ENCODE results near the gene SEC22B. TPM values are rescaled to one million over a fixed set of nuclear protein-coding genes. Genes with fewer than 3 reads are reported as not detected.
"Not testable (repeated sequence)": the region's sequence is repeated elsewhere in the genome, so short reads cannot be mapped to it uniquely, and the experiment has no call there.

SEC22B gene
- total RNA-seq, 5 donors from 2014 or later (not counting 1 experiment from before 2014, with no cell fraction given), result 29.8 to 33.9 (median 31.2) TPM

- CTCF ChIA-PET; H3K4me3 ChIP-seq (ENCODE audit: control insufficient read depth in 1 of 2, extremely low read depth in 1 of 2, low read length in 1 of 2); DNase-seq; H3K27me3 ChIP-seq (replicated peaks in 1 of 2; ENCODE audit: control insufficient read depth in 2 of 2, extremely low read depth in 1 of 2, insufficient read depth in 2 of 2, low read length in 1 of 2); H3K4me1 ChIP-seq (ENCODE audit: control insufficient read depth in 1 of 2, extremely low read depth in 1 of 2, insufficient read depth in 2 of 2, low read length in 2 of 2); H3K27ac Mint-ChIP-seq; H3K27ac ChIP-seq (ENCODE audit: low read length); H3K9me3 Mint-ChIP-seq; H3K4me3 Mint-ChIP-seq; POLR2A ChIA-PET; H3K9me3 ChIP-seq; H3K36me3 Mint-ChIP-seq; H3K27me3 Mint-ChIP-seq; ATAC-seq (replicated peaks in 1 of 4); H3K36me3 ChIP-seq (ENCODE audit: control insufficient read depth in 2 of 2, extremely low read depth in 1 of 2, insufficient read depth in 1 of 2, low read length in 1 of 2); H3K4me1 Mint-ChIP-seq: not testable (repeated sequence)
- no CpG with 5 or more reads among the region's 3 CpGs for WGBS (ENCODE audit: insufficient coverage)
These were observed 12.3 kb upstream of the SEC22B start for GRCh38 chr1:120188626-120189025.

- H3K9me3 ChIP-seq; CTCF ChIA-PET; ATAC-seq (replicated peaks in 1 of 4); H3K9me3 Mint-ChIP-seq; H3K4me1 ChIP-seq (ENCODE audit: control insufficient read depth in 1 of 2, extremely low read depth in 1 of 2, insufficient read depth in 2 of 2, low read length in 2 of 2); H3K27ac Mint-ChIP-seq; POLR2A ChIA-PET; H3K27me3 ChIP-seq (replicated peaks in 1 of 2; ENCODE audit: control insufficient read depth in 2 of 2, extremely low read depth in 1 of 2, insufficient read depth in 2 of 2, low read length in 1 of 2); H3K27me3 Mint-ChIP-seq; DNase-seq; H3K4me3 Mint-ChIP-seq; H3K4me3 ChIP-seq (ENCODE audit: control insufficient read depth in 1 of 2, extremely low read depth in 1 of 2, low read length in 1 of 2); H3K36me3 Mint-ChIP-seq; H3K27ac ChIP-seq (ENCODE audit: low read length); H3K4me1 Mint-ChIP-seq; H3K36me3 ChIP-seq (ENCODE audit: control insufficient read depth in 2 of 2, extremely low read depth in 1 of 2, insufficient read depth in 1 of 2, low read length in 1 of 2): not testable (repeated sequence)
- WGBS (ENCODE audit: insufficient coverage), result no CpG with 5 or more reads among the region's 2 CpGs
These were observed 5.9 kb upstream of the SEC22B start for GRCh38 chr1:120182176-120182707.

- H3K27me3 Mint-ChIP-seq; DNase-seq; H3K27me3 ChIP-seq (replicated peaks in 1 of 2; ENCODE audit: control insufficient read depth in 2 of 2, extremely low read depth in 1 of 2, insufficient read depth in 2 of 2, low read length in 1 of 2); H3K9me3 ChIP-seq; H3K4me3 ChIP-seq (ENCODE audit: control insufficient read depth in 1 of 2, extremely low read depth in 1 of 2, low read length in 1 of 2); H3K27ac ChIP-seq (ENCODE audit: low read length); POLR2A ChIA-PET; H3K9me3 Mint-ChIP-seq; H3K4me1 ChIP-seq (ENCODE audit: control insufficient read depth in 1 of 2, extremely low read depth in 1 of 2, insufficient read depth in 2 of 2, low read length in 2 of 2); H3K36me3 ChIP-seq (ENCODE audit: control insufficient read depth in 2 of 2, extremely low read depth in 1 of 2, insufficient read depth in 1 of 2, low read length in 1 of 2); ATAC-seq (replicated peaks in 1 of 4); H3K36me3 Mint-ChIP-seq: not testable (repeated sequence)
- Mint-ChIP-seq H3K4me1 (peaks cover 17 to 20% (median 20%) of the 10 kb centered on the region in 3 donors), H3K4me3 (peak overlapping the region; percentile 25 to 50 (median 34)), H3K27ac (peak overlapping the region; percentile 59 to 61)
- CTCF ChIA-PET, result interaction anchor here in 1 of 2 donors (0.6 kb wide), 1 partner anchor 239 kb away, joined by 3 read pairs; no protein-coding TSS in a partner anchor
- WGBS (ENCODE audit: insufficient coverage), result 77% methylated on average over 2 of the region's 29 CpGs
These were observed 3.7 kb upstream of the SEC22B start for GRCh38 chr1:120179811-120180690.

DNA sequence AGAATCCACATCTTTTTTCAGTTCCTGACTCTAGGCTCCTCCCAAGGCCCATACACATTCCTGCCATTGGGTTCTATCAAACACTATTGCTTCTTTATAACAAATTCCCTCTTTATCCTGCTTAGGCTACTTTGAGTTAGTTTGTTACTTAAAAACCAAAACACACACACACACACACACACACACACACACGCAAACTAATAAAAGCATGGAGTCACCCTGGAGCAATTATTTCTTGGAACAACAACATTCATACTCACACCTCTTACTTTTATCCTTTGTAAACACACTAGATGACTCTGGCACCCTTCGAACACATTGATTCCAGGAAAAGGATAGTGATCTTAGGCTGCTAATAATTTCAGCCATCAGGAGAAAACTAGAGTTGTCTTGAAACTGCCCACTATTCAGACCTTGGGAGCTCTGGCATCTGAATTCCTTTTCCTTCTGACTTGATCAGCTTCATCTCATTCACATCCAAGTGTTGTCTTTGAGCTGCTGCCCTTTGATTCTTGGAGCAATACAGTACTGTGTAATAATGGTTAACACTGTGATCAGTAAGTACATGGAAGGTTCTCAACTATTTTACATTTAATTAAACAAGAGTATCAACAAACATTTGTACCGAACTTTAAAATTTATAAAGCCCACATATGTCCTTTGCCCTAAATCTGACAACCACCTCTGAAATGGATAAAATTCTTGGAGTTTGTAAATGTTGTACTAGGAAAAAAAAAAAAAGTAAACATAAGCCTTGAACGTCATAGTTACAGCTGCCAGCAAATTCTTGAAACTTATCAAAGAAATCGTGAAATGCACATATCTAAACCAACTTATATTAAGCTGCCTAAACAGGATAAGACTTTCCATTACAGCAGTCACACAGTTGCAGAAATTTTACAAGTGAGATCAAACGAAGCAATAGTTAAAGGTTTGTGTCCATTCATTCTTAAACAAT lies 2.8 kb upstream of the SEC22B start:
- no peak for ATAC-seq (replicated peaks in 1 of 4)
- Mint-ChIP-seq H3K4me1 (peaks cover 17 to 21% (median 21%) of the 10 kb centered on the region in 3 donors), H3K9me3 (no peaks in the 10 kb centered on the region), H3K27me3 (no peaks in the 10 kb centered on the region), H3K4me3 (peak overlapping the region in 1 of 3 donors; percentile 50), H3K27ac (peak overlapping the region; percentile 61), H3K36me3 (no peaks in the 10 kb centered on the region)
- POLR2A ChIA-PET, result no interaction called here
- Histone ChIP-seq H3K27ac (ENCODE audit: low read length) (no peak overlapping the region), H3K4me3 (ENCODE audit: control insufficient read depth in 1 of 2, extremely low read depth in 1 of 2, low read length in 1 of 2) (no peak overlapping the region), H3K27me3 (replicated peaks in 1 of 2; ENCODE audit: control insufficient read depth in 2 of 2, extremely low read depth in 1 of 2, insufficient read depth in 2 of 2, low read length in 1 of 2) (no peaks in the 10 kb centered on the region), H3K9me3 (no peaks in the 10 kb centered on the region), H3K36me3 (ENCODE audit: control insufficient read depth in 2 of 2, extremely low read depth in 1 of 2, insufficient read depth in 1 of 2, low read length in 1 of 2) (no peaks in the 10 kb centered on the region), H3K4me1 (ENCODE audit: control insufficient read depth in 1 of 2, extremely low read depth in 1 of 2, insufficient read depth in 2 of 2, low read length in 2 of 2) (peaks cover 0 to 6% of the 10 kb centered on the region in 2 experiments)
- WGBS (ENCODE audit: insufficient coverage), result 100% methylated on average over 3 of the region's 6 CpGs
- CTCF ChIA-PET, result interaction anchor here in 1 of 2 donors (0.6 kb wide), 1 partner anchor 238 kb away, joined by 3 read pairs; no protein-coding TSS in a partner anchor
- no peak for DNase-seq

GRCh38 chr1:120178058-120178457 lies 1.7 kb upstream of the SEC22B start:
- POLR2A ChIA-PET; H3K9me3 Mint-ChIP-seq; H3K36me3 ChIP-seq (ENCODE audit: control insufficient read depth in 2 of 2, extremely low read depth in 1 of 2, insufficient read depth in 1 of 2, low read length in 1 of 2); H3K4me1 ChIP-seq (ENCODE audit: control insufficient read depth in 1 of 2, extremely low read depth in 1 of 2, insufficient read depth in 2 of 2, low read length in 2 of 2); H3K27me3 ChIP-seq (replicated peaks in 1 of 2; ENCODE audit: control insufficient read depth in 2 of 2, extremely low read depth in 1 of 2, insufficient read depth in 2 of 2, low read length in 1 of 2); H3K4me3 ChIP-seq (ENCODE audit: control insufficient read depth in 1 of 2, extremely low read depth in 1 of 2, low read length in 1 of 2); H3K36me3 Mint-ChIP-seq; H3K27me3 Mint-ChIP-seq; DNase-seq; ATAC-seq (replicated peaks in 1 of 4); H3K4me3 Mint-ChIP-seq; H3K27ac ChIP-seq (ENCODE audit: low read length); H3K9me3 ChIP-seq; CTCF ChIA-PET: not testable (repeated sequence)
- H3K27ac Mint-ChIP-seq, result peak overlapping the region in 1 of 2 donors; percentile 11
- peaks cover 17 to 22% (median 21%) of the 10 kb centered on the region in 3 donors for H3K4me1 Mint-ChIP-seq
- WGBS (ENCODE audit: insufficient coverage), result 86% methylated on average over 2 of the region's 2 CpGs

DNA sequence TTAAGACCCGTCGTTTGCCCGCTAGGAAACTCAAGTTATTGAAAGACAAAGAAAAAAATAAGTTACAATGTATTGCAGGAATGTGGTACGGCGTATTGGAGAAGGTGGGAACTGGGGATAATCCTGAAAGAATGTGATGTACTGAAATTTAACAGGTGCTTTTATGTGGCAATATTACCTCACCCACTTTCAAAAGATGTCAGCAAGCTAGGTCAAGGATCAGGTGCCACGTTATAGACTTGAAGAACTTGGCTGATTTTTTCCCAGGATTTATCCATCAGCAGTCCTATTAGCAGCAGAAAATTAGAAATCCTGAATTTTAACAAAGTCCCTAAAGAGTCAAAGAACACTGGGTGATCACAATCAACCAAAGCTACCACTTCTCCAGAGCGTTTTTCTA lies 632 bp downstream of the SEC22B start:
- DNase-seq; H3K27me3 ChIP-seq (replicated peaks in 1 of 2; ENCODE audit: control insufficient read depth in 2 of 2, extremely low read depth in 1 of 2, insufficient read depth in 2 of 2, low read length in 1 of 2); POLR2A ChIA-PET; H3K9me3 ChIP-seq; H3K36me3 ChIP-seq (ENCODE audit: control insufficient read depth in 2 of 2, extremely low read depth in 1 of 2, insufficient read depth in 1 of 2, low read length in 1 of 2); H3K9me3 Mint-ChIP-seq; H3K36me3 Mint-ChIP-seq; H3K4me1 ChIP-seq (ENCODE audit: control insufficient read depth in 1 of 2, extremely low read depth in 1 of 2, insufficient read depth in 2 of 2, low read length in 2 of 2); H3K27me3 Mint-ChIP-seq; ATAC-seq (replicated peaks in 1 of 4): not testable (repeated sequence)
- peak overlapping the region; percentile 72 for H3K27ac ChIP-seq (ENCODE audit: low read length)
- CTCF ChIA-PET, result interaction anchor here in 1 of 2 donors (0.8 to 1.0 kb wide), 2 partner anchors 188 to 367 kb away, joined by 3 read pairs; no protein-coding TSS in a partner anchor
- Mint-ChIP-seq H3K27ac (peak overlapping the region; percentile 91 to 96), H3K4me1 (peaks cover 17 to 26% (median 24%) of the 10 kb centered on the region in 3 donors), H3K4me3 (peak overlapping the region; percentile 95 to 97 (median 96))
- WGBS (ENCODE audit: insufficient coverage), result 0% methylated on average over 2 of the region's 7 CpGs
- H3K4me3 ChIP-seq (ENCODE audit: control insufficient read depth in 1 of 2, extremely low read depth in 1 of 2, low read length in 1 of 2), result peak overlapping the region; percentile 78 to 92
